GM19397 (cell line): ENCODE results near the gene ENDOV.

Experiments used
- ATAC-seq: cut with Tn5 transposase; IDR thresholded peaks from one replicate; pipeline ENCODE4 v1.9.1; 2021; ENCODE audit warnings: mild to moderate bottlenecking, moderate library complexity; ENCODE audit not compliant: unreplicated experiment

The ENDOV gene

GRCh38 chr17:80414508-80414802 lies 512 bp upstream of the ENDOV start:
- ATAC-seq: no peak

DNA sequence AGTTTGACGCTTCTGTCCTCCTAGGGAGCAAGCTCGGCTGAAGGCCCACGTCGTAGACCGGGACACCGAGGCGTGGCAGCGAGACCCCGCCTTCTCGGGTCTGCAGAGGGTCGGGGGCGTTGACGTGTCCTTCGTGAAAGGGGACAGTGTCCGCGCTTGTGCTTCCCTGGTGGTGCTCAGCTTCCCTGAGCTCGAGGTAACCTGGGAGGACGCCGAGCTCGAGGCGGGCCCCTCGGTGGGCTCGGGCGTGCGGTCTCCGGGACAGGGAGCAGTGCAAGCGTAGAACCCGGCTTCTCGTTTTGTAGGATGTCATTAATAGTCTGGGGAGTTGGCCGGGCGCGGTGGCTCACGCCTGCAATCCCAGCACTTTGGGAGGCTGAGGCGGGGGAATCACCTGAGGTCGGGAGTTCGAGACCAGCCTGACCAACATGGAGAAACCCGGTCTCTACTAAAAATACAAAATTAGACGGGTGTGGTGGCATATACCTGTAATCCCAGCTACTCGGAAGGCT lies 715 bp downstream of the ENDOV start:
- no peak for ATAC-seq

DNA sequence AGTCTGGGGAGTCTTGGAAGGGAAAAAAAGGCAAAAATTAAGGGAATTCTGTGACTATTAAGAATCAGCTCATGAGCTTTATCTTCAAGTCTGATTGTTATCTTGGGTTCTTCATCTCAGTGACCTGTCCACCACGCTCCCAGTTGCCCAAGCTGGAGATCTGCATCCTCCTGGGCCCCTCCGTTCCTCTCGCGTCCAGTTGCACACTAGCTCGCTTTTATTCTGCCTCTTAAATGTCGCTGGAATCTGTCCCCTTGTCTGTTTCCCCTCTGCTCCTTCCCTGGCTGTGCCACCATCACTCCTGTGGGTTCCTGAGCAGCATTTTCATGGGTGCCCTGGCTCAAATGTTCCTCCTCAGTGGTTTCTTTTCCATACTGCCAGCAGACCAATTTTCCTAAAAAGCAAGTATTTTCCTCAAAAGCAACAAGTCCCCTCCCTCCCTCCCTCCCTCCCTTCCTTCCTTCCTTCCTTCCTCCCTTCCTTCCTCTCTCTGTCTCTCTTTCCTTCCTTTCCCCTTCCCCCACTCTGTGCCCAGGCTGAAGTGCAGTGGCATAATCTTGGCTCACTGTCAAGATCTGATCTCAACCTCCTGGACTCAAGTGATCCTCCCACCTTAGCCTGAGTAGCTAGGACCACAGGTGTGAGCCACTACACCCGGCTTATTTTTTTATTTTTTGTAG lies 1.4 kb downstream of the ENDOV start:
- ATAC-seq: no peak

DNA sequence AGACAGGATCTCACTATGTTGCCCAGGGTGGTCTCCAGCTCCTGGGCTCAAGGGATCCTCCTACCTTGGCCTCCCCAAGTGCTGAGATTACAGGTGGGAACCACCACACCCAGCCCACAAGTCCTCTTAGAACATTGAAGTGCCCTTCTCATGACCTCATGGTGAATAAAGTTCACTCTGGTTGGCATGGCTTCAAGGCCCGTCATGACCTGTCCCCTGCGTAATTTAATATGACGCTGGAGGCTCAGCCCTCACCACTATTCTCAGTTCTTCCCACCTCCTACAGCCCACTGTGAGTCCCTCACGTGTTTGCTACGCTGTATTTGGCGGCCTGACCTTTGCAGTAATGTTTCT lies 1.9 kb downstream of the ENDOV start:
- no peak for ATAC-seq

DNA sequence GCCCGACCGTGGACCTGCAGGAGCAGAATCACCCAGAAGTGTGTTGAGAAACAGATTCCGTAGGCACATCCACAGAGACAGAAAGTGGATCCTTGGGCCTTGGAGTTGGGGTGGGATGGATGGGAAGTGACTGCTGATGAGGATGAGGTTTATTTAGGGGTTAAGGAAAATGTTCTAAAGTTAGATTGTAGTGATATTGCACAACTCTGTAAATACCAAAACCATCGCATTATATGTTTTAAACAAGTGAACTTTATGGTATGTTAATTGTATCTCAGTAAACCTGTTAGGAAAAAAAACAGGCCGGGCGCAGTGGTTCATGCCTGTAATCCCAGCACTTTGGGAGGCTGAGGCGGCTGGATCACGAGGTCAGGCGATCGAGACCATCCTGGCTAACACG lies 3.6 kb downstream of the ENDOV start:
- ATAC-seq: no peak

DNA sequence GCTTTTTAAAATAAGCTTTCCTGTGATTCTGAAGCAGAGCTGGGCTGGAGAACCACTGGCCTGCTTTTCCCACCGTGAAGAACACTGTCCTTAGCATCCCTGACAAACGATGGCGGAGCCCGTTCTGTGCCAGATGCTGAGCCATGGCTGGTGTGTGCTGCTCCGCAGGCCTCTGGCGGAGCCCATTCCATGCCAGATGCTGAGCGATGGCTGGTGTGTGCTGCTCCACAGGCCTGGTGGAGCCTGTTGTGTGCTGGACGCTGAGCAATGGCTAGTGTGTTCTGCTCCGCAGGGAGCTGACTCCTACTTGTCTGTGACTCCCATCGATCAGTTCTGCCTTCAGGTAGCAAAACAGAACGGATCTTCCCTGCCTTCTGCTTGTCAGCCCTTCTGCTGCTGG lies 4.3 kb downstream of the ENDOV start:
- no peak for ATAC-seq

DNA sequence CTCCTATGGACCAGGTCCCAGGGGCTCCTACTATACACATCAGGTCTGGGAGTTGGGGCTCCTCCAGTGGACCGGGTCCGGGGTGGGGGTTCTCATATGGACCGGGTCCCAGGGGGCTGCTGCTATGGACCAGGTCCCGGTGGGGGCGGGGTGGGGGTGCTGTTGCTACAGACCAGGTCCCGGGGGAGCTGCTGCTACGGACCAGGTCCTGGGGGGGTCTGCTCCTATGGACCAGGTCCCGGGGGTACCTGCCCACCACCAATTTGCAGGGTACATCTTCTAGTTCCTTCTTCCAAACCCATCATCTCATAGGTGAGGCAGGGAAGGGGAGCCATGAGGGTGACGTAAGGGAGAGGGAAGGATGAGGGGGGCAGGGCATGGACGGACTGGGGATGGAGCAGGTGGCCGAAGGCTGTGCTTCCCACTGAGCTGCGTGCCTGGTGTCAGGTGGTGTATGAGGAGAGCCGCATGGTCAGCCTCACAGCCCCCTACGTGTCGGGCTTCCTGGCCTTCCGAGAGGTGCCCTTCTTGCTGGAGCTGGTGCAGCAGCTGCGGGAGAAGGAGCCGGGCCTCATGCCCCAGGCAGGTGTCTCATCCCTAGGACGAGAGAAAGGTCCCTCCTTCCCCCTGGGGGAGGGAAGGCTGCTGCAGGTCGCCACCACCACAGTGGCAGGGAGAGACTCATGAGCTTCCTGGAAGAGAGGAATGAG lies 6.6 kb downstream of the ENDOV start:
- ATAC-seq: no peak

DNA sequence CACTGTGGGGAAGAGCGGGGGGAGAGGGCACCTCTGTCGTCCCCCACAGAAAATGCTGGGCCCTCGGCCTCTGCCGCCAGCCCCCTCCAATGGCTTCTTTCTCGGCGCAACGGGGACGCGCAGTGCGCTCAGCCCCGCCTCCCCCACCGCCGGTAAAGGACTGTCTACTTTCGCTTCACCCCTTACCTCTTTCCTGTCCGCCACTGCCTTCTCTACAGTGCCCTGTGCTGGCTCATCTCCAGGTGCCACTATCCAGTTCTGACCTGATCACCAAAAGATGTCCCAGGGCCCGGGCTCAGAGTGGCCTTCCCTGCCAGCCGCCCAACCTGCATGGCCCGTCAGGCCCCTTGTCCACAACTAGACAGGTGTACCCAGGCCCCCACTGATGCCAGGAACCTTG lies 7.3 kb downstream of the ENDOV start:
- ATAC-seq: no peak

DNA sequence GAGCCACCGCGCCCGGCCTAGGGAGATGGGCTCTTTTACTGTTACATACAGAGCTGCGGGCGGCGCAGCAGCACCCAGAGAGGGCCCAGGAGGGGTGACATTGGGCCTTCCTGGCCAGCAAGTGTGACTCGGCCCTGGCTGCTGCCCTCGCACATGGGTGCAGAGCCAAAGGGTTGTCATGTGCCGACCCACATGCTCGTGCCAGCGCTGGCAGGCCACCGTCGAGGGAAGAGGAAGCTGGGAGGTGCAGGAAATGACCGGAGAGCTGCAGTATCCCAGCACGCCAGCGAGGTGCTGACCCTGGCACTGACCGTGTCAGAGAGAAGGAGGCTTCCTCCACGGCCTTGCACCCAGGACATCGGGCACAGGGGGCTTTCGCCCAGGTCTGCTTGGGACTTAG lies 8.0 kb downstream of the ENDOV start:
- no peak for ATAC-seq

DNA sequence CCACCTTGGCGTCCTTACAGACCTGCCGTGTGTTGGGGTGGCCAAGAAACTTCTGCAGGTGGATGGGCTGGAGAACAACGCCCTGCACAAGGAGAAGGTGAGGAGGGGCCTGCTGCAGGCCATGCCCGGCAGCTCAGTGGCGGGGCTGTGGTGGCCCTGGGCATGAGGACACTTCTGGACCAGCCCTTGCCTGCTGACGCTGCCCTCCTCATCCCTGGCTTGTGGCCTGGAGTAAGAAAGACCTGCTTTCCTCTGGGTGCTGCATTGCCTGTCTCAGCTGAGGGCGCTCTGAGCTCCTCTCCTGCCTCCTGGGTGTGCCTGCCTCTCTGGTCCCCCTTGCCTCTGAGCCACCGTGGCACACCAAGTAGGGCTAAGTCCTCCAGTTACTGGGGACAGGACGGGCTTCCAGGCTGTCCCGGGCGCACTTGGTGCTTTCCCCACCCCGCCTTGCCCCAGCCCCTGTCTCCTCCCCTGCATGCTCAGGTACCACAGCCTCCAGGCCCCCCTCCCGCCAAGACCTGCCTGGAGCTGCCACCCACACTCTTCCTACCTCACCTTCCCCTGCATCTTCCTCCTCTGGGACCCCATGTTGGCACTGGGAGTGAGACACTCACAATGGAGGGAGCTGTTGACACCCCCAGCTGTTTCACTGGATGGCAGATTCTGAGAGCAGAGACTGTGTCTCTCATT lies 8.7 kb downstream of the ENDOV start:
- no peak for ATAC-seq

DNA sequence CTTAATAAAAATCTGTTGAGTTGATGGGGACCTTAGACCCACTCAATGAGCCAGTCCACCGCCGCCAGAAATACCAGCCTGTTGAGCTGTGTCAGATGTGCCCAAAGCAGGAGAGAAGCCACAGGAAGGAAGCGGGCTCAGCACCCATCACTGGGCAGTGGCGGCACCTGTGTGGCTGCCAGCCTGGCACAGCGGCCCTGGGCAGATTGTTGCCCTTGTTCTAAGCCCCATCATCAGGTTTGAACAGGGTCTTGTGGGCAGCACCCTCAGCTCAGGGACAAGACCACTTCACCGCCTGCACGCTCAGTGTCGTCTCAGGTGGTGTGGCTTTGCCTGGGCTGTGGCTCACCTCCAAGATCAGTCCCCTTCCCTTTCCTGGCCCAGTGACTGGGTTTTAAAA lies 9.3 kb downstream of the ENDOV start:
- no peak for ATAC-seq

GRCh38 chr17:80424878-80425765 lies 10.2 kb downstream of the ENDOV start:
- no peak for ATAC-seq

DNA sequence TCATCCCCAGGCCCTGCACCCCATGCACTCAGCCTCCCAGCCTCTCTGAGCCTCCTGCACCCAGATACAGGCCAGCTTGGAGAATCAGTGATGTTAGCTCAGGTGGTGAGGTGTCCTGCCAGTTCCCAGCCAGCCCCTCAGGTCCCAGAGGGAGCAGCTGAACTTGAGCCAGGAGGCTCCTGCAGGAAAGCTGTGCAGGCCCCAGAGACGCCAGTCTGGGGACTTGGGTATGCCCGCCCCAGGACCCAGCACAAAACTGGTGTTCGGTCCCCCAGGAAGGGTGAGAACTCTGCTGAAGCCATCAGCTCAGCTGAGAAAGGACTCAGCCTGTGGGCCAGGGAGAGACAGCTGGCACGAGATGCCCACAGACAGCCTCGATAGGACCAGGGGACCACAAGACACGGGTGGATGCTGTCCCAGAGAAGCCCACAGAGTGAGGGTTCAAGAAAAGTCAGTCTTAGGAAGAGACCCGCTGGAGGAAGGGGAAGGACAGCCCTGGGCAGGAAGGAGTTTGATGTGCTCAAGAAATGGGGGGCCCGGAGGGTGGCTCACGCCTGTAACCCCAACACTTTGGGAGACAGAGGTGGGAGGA lies 11.0 kb downstream of the ENDOV start:
- ATAC-seq: no peak

DNA sequence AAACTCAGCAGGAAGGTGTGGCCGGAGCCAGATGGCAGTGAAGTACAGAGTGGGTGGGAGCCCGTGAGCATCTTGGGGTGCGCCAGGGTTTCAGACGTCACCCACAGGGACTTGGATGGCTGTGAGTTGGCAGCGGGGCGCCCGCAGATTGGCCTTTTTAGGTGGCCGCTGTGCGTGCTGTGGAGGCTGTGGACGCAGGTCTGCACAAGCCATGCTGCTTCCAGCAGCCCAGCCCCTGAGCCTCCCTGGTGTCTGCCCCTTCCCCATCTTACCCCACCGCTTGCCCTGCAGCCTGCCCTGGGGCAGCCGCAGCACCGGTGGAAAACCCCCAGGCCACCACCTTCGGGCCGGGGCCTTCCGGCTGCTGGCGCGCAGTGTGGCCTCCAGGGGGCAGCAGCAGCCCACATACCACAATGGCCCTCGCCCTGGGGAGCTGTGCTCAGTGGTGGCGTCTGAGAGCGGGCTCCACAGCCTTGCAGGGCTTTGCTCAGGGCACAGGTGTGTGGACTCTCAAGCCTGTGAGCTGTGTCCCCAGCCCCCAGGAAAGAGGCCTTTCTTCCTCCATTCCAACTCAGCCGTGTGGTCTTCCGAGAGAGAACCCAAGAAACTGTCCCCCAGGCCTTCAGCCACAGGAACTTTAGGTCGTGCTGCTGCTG lies 11.8 kb downstream of the ENDOV start:
- ATAC-seq: peak; percentile 60

DNA sequence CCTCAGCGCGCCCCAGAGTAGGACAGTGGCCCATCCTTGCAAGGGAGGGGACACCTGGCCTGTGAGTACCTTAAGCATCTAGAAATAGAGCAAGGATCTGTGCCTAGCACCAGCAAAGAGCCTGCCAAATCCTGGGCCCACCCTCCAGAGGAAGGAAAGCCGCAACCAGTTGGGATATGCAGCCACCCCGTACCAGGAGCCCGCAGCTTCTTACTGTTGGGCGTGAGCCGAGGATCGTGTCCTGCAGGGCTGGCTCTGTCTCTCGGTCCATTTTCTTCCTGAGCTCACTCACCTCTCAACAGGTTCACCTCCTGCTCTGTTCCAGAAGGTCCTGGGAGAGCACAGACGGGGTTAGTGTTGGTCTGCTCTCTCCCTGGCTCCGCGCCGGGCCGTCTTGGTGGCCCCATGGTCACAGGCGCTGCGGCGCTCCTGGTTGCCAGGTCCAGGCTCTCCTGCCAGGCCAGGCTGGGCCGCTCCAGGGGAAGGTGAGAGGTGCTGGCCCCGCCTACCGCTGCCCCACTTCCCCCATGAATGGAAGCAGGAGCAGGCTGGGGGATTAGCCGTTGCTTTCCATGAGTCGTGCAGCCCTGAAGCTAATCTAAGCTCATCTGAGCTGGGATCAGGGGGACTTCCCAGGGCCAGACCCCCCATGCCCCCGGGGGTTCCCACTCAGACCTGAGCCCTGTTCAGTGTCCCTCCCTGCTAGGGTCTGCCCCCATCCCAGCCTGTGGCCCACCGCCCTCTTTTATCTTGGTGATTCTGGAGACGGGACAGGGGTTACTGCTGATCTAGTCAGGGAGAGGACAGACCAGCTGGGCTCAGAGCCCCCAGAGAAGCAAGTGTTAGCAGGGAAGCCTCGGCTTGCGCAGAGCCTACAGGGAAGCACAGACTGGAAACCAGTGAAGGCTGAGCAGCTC lies 12.7 kb downstream of the ENDOV start:
- ATAC-seq: no peak

GRCh38 chr17:80428363-80428762 lies 13.4 kb downstream of the ENDOV start:
- ATAC-seq: no peak

GRCh38 chr17:80428796-80429195 lies 13.8 kb downstream of the ENDOV start:
- no peak for ATAC-seq

DNA sequence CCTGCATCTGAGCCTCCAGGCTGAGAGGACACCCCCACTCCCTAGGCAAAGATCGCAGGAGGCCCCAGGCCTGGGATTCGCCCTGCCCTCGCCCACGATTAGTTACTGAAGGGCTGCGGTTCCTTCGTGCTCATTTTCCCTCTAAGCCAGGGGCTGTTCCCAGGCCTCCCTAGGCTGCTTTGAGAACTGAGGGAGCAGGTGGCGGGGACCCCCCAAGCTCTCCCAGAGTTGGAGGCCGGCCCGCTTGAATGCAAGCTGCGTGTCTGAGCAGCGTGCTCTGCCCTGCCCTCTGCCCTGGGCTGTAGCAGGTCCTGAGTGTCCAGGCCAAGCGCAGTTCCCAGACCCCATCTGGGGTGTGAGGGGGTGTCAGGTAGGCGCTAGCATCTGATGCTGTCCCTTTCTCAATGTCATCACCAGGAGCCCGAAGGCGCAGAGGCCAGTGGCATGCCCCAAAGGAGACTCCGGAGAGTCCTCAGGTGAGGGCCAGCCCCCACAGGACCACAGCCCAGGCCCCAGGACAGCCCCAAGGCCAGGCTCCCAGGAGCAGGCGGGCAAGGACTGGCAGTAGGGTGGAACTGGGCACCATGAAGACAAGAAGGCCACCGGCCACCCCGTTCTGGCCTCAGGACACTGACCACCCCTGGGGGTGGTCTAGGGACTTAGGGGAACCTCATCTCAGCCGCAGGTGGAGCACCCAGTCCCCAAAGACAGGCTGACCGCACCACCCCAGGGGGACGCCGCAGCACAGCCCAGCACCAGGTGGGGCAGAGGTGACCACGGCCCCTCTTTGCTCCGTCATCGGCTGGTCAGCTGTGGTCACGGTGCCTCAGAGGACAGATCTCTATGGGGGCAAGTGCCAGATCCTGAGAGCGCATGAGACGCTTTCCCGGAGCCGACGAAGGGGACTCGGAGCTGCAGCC lies 14.6 kb downstream of the ENDOV start:
- no peak for ATAC-seq
